Neural crest cell (in vitro differentiated cells): ENCODE measurements around the gene PRDM16. TPM values are rescaled to one million over a fixed set of nuclear protein-coding genes. Genes with fewer than 3 reads are reported as not detected.

Source experiments
- DNase-seq: peaks from one replicate; pipeline ENCODE4 v3.0.0; 2021; ENCODE audit warnings: low read depth, mixed read lengths, low spot score
- H3K27ac Mint-ChIP-seq: one replicate; pipeline ENCODE4 v1.8.0; 2021; ENCODE audit warnings: mild to moderate bottlenecking, mixed read lengths; ENCODE audit not compliant: unreplicated experiment
- H3K27me3 Mint-ChIP-seq: 2 replicates; pipeline ENCODE4 v1.8.0; 2021; ENCODE audit warnings: low read depth, mild to moderate bottlenecking, mixed read lengths
- H3K36me3 Mint-ChIP-seq: 2 replicates; pipeline ENCODE4 v1.8.0; 2021; ENCODE audit warnings: low read depth, mild to moderate bottlenecking, mixed read lengths
- H3K4me1 Mint-ChIP-seq: 2 replicates; pipeline ENCODE4 v1.8.0; 2021; ENCODE audit warnings: mixed read lengths
- H3K4me3 Mint-ChIP-seq: one replicate; pipeline ENCODE4 v1.8.0; 2021; ENCODE audit warnings: mild to moderate bottlenecking, mixed read lengths
- H3K9me3 Mint-ChIP-seq: 2 replicates; pipeline ENCODE4 v1.8.0; 2021; ENCODE audit warnings: mixed read lengths
- total RNA-seq: library from RNA; stranded (reverse); gene quantifications from 2 replicates; pipeline ENCODE4 v1.2.1, GENCODE V29; 2021
- TF ChIP-seq, protein P1 (sequence below): fragments of 200-600 bp; sonication (generic); conservative IDR thresholded peaks from 2 replicates; pipeline ENCODE4 v1.5.0; 2021; ENCODE audit warnings: antibody characterized with exemption, mild to moderate bottlenecking

Gene PRDM16
- total RNA-seq, 1 donor from 2014 or later, result 11.7 TPM

DNA sequence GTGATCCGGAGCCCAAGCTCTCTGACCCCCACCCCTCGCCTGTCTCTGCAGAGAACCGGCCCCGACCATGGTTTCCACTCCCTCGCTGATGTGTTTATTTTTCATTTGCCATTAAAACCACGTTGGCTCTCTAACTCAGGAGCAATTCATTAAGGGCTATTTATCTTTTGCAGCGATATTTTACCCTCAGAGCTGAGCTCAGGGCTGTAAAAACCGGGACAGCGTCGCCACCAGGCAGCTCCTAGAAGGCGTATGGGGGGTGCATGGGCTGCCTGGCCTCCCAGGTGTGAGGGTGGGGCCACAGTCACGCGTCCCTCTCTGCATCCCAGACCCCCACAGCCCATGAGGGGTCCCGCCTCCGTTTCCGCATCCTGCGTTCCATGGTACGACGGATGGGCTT, 71.4 kb downstream of the PRDM16 start:
- Mint-ChIP-seq H3K27ac (no peak overlapping the region), H3K4me1 (peaks cover 62% of the 10 kb centered on the region), H3K9me3 (no peaks in the 10 kb centered on the region), H3K4me3 (no peak overlapping the region), H3K27me3 (peaks cover 6% of the 10 kb centered on the region), H3K36me3 (no peaks in the 10 kb centered on the region)
- no peak for DNase-seq
- TF ChIP-seq, protein P1, sequence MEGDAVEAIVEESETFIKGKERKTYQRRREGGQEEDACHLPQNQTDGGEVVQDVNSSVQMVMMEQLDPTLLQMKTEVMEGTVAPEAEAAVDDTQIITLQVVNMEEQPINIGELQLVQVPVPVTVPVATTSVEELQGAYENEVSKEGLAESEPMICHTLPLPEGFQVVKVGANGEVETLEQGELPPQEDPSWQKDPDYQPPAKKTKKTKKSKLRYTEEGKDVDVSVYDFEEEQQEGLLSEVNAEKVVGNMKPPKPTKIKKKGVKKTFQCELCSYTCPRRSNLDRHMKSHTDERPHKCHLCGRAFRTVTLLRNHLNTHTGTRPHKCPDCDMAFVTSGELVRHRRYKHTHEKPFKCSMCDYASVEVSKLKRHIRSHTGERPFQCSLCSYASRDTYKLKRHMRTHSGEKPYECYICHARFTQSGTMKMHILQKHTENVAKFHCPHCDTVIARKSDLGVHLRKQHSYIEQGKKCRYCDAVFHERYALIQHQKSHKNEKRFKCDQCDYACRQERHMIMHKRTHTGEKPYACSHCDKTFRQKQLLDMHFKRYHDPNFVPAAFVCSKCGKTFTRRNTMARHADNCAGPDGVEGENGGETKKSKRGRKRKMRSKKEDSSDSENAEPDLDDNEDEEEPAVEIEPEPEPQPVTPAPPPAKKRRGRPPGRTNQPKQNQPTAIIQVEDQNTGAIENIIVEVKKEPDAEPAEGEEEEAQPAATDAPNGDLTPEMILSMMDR, result no peak

DNA sequence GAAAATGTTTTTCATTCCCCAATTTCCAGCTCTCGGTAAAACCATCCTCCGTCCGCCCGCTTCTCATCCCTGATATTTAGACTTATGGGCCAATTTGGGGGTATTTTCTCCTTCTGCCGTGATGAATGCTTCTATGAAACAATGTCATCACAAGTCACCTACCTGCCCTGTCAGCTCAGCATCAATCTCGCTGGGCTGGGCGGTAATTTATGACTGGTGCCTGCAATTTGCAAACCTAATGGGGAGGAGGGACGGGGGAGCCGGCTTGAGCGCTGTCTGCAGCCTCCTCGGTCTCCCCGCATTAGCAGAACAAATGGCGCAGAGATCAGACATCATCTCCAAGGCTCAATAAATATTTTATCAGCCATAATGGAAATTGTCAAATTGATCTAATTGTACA, 72.1 kb downstream of the PRDM16 start:
- Mint-ChIP-seq H3K4me1 (peaks cover 64% of the 10 kb centered on the region), H3K9me3 (no peaks in the 10 kb centered on the region), H3K4me3 (no peak overlapping the region), H3K36me3 (no peaks in the 10 kb centered on the region), H3K27ac (no peak overlapping the region), H3K27me3 (peaks cover 6% of the 10 kb centered on the region)
- TF ChIP-seq, protein P1, result no peak
- no peak for DNase-seq

DNA sequence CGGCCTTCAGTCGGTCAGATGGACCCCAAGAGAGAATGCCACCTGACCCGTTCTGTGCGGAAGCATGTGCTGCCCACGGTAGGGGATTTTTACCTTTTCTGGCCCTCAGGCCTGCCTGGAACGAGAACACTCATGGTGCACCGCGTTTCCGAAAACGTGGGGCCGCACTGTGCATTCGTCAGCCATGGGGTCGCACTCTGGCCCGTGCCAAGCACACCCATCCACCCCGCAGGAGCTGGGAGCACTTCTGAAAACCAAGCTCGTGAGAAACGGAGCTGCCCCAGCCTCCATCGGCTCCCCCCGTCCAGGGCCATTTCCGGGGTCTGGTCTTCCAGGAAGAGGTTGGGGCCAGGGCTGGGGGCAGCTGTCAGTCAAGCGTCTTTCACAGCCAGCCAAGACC, 72.8 kb downstream of the PRDM16 start:
- TF ChIP-seq, protein P1, result no peak
- H3K4me1 Mint-ChIP-seq, result peaks cover 64% of the 10 kb centered on the region
- H3K9me3 Mint-ChIP-seq, result no peaks in the 10 kb centered on the region
- H3K27me3 Mint-ChIP-seq, result peaks cover 6% of the 10 kb centered on the region
- H3K4me3 Mint-ChIP-seq, result peak overlapping the region; percentile 56
- H3K27ac Mint-ChIP-seq, result peak overlapping the region; percentile 35
- DNase-seq, result no peak
- H3K36me3 Mint-ChIP-seq, result no peaks in the 10 kb centered on the region

DNA sequence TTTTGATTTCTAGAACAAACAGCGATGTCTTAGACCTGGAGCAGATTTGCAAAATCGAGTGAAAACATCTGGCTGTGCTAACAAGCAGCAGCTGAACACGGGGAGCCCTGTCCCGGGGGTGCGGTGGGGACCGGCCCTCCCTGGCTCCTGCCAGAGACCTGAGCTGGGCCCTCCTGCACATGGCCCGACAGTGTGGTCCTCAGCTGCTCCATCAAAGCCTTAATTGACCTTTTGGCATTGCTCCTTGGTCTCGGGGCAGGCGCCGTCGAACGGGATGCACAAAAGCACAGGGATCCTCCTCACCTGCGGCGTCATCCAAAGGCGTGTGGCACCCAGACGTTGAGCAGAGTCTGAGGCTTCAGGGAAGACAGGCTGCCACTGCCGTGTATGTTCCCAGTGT, 73.2 kb downstream of the PRDM16 start:
- peaks cover 64% of the 10 kb centered on the region for H3K4me1 Mint-ChIP-seq

DNA sequence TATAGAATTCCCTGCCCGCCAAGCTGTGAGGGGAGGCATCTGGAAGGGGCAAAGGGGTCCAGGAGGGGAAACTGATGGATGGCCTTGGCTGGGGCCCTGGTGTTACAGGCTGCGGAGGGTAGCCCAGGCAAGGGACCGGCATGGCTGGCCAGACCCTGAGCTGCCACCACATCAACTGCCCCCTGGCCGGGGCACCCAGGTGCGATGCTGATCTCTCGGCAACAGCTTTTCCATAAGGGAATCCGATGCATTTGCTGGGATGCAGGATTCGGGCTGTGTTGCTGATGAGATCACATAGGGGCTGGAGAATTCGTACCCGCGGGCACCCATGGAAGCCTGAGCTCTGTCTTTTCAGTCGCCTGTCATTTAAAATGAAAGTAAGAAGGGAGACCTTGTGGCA, 73.7 kb downstream of the PRDM16 start:
- TF ChIP-seq, protein P1, result no peak
- Mint-ChIP-seq H3K27ac (no peak overlapping the region), H3K4me3 (no peak overlapping the region), H3K36me3 (no peaks in the 10 kb centered on the region), H3K27me3 (peaks cover 6% of the 10 kb centered on the region), H3K4me1 (peaks cover 64% of the 10 kb centered on the region), H3K9me3 (no peaks in the 10 kb centered on the region)
- DNase-seq, result no peak

More for the DNA sequence above, 73.2 kb downstream of the PRDM16 start:
- DNase-seq, result no peak
- no peaks in the 10 kb centered on the region for H3K9me3 Mint-ChIP-seq
- H3K36me3 Mint-ChIP-seq, result no peaks in the 10 kb centered on the region
- TF ChIP-seq, protein P1, result no peak
- peaks cover 6% of the 10 kb centered on the region for H3K27me3 Mint-ChIP-seq
- H3K4me3 Mint-ChIP-seq, result peak overlapping the region; percentile 56
- H3K27ac Mint-ChIP-seq, result peak overlapping the region; percentile 35
